MM.1S (cell line): ENCODE measurements around the gene PAPSS1.

Source experiments
- CTCF ChIP-seq: fragments of 300-600 bp; sonication (generic); IDR thresholded peaks from 2 replicates; pipeline ENCODE4 v1.5.1; 2016; ENCODE audit warnings: antibody characterized with exemption, low read length, mixed read lengths
- EZH2 ChIP-seq: fragments of 300-600 bp; sonication (generic); optimal IDR thresholded peaks from 2 replicates; pipeline ENCODE3; 2017; ENCODE audit warnings: low read depth, mild to moderate bottlenecking, antibody characterized with exemption, low read length, mixed read lengths
- EZH2phosphoT487 ChIP-seq: fragments of 300-600 bp; sonication (generic); IDR thresholded peaks from 2 replicates; pipeline ENCODE4 v1.6.1; 2018; ENCODE audit warnings: antibody characterized with exemption, low read length

- no peak for TF ChIP-seq CTCF
- TF ChIP-seq EZH2phosphoT487 = no peak
- no peak for TF ChIP-seq EZH2
Measured at GRCh38 chr4:107740381-107740780, 20.3 kb upstream of the PAPSS1 start.
